ENCODE data around the gene RBMS1. TPM values are rescaled to one million over a fixed set of nuclear protein-coding genes. Genes with fewer than 3 reads are reported as not detected.

RBMS1 gene, protein sequence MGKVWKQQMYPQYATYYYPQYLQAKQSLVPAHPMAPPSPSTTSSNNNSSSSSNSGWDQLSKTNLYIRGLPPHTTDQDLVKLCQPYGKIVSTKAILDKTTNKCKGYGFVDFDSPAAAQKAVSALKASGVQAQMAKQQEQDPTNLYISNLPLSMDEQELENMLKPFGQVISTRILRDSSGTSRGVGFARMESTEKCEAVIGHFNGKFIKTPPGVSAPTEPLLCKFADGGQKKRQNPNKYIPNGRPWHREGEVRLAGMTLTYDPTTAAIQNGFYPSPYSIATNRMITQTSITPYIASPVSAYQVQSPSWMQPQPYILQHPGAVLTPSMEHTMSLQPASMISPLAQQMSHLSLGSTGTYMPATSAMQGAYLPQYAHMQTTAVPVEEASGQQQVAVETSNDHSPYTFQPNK
- total RNA-seq (10 to 100 TPM; 54.1 to 77.7 (median 60.2) TPM), polyA plus RNA-seq (10 to 100 TPM; 22.6 to 49.0 TPM)
- long read RNA-seq, donor 1, full-length matches to known transcripts: 11 of 42 reads
- long read RNA-seq, donor 1, partial matches to known transcripts: 0 of 42 reads
- long read RNA-seq, donor 1, other reads (novel, unspliced or antisense): 31 of 42 reads
- long read RNA-seq, donor 2, full-length matches to known transcripts: 9 of 43 reads
- long read RNA-seq, donor 2, partial matches to known transcripts: 2 of 43 reads
- long read RNA-seq, donor 2, other reads (novel, unspliced or antisense): 32 of 43 reads
- long read RNA-seq, donor 3, full-length matches to known transcripts: 15 of 55 reads
- long read RNA-seq, donor 3, partial matches to known transcripts: 5 of 55 reads
- long read RNA-seq, donor 3, other reads (novel, unspliced or antisense): 35 of 55 reads

DNA sequence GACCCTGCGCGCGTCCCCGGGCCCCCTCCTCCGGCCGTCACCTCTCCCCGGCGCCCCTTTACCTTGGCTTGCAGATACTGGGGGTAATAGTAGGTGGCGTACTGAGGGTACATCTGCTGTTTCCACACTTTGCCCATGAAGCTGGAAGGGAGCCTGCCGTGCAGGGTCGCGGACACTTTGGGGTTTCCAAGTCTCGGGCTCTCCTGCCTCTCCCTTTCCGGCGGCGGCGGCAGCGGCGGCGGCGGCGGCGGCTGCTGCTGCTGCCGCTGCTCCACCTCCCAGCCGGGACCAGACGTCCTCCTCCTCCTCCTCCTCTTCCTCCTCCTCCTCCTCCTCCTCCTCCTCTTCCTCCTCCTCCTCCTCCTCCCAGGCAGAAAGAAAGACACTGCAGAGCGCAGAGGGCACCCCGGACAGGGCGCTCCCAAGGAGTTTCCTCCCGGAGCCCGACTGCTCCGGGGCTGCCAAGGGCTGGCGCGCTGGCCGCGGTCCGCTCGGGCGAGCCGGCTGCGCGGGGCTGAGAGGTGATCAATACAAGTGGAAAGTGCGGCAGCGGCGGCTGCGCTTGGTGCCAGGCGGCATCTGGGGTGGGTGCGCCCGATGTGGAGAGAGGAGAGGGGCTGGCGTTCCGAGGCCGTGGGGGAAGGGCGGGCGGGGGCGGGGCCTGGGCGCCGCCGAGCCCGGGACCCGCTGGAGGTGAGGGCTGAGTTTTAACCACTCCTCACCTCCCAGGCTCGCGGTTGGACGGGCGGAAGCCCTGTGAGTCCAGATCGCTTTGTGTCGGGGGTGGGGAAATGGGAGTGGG lies at the start of gene RBMS1:
Gene RBMS1 (minus strand): TSS at position 581 of the 802 bp plus-strand sequence. CDS start 444 bp downstream, at position 137.
- no peaks in the 10 kb centered on the region for H3K36me3 ChIP-seq
- peak within 1 kb of the TSS; percentile 95 to 99 (median 97) for H3K27ac ChIP-seq
- intact Hi-C loops (cut with DNase I): loop anchor here in 8 of 10 donors (2.0 to 10.0 kb wide), 15 partner anchors 61 to 481 kb away; no protein-coding TSS in a partner anchor
- ATAC-seq: peak; percentile 59 to 87 (median 77)
- TF ChIP-seq CTCF (IDR thresholded peaks at IDR 0.05): no peak
- no peaks in the 10 kb centered on the region for H3K9me3 ChIP-seq
- peak; percentile 70 to 73 for DNase-seq
- H3K4me1 ChIP-seq: peaks cover 0 to 40% (median 27%) of the 10 kb centered on the region in 9 donors
- peaks cover 0 to 9% (median 0%) of the 10 kb centered on the region in 7 donors for H3K27me3 ChIP-seq
- WGBS, 2 donors: 1% methylated on average over 49 to 66 of the region's 66 CpGs
- peak within 1 kb of the TSS; percentile 73 to 92 (median 88) for H3K4me3 ChIP-seq

DNA sequence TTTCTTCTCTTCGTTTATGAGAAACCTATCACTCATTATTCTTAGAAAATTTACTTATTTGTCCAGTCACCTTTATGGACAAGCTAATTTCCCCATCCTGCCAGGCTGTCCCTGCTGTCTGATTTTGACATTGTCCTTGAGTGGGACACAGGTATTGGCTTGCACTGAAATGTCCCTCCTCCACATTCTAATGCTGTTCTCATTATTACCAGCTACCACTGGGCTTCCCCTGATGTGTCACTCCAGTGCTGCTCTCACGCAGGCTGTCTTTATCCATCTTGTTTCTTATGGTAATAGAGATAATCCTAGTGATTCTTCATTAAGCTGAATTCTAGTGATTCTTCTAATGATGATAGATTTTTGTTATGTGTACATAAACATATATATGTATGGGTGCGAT lies 48.1 kb upstream of the RBMS1 start:
- TF ChIP-seq CTCF (IDR thresholded peaks at IDR 0.05): no peak
- H3K36me3 ChIP-seq: no peaks in the 10 kb centered on the region
- ATAC-seq (peak in 1 of 8 donors; percentile 54), DNase-seq (no peak)
- H3K4me3 ChIP-seq: no peak overlapping the region
- no peak overlapping the region for H3K27ac ChIP-seq
- H3K9me3 ChIP-seq: peaks cover 0 to 1% (median 0%) of the 10 kb centered on the region in 11 donors
- H3K27me3 ChIP-seq: no peaks in the 10 kb centered on the region
- intact Hi-C loops (cut with DNase I): no loop called here
- 89 to 92% methylated on average over 3 of the region's 3 CpGs for WGBS, 2 donors
- peaks cover 0 to 19% (median 0%) of the 10 kb centered on the region in 9 donors for H3K4me1 ChIP-seq

DNA sequence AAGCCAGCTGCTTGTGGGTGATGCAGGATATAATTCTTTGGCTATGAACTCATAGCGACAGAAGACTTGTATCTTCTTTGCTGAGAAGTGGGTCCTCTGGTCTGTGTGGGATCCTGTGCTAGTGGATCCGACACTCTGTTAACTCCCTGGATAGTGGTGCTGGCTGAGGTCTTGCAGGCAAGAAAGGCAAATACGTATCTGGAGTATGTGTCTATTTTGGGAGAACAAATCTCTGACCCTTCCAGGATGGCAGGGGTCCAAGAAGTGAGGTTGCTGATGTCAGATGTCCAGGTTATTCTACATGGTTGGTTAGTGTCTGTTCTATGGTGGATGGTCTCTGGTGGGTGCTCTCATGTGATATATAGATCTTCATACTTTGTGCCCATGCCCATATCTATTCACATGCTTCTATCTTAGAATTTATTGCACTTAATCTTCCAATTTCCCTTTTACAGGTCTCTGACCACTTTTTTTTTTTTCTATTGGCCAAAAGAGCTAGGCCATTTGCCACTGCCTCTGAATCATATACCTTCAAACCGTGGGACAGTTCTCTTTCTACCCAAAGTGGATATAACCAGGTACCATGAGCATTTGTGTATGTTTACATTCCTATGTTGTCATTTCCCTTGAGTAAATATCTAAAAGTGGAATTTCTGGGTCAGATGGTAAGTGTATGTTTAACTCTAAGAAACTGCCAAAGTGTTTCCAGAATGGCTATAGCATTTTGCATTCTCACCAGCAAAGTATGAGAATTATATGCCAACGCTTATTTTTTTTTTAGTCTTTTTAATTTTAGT lies 45.1 kb upstream of the RBMS1 start:
- 58 to 67% methylated on average over 5 of the region's 5 CpGs for WGBS, 2 donors
- Histone ChIP-seq H3K4me3 (no peak overlapping the region), H3K27ac (peak overlapping the region in 9 of 10 donors; percentile 17 to 80 (median 69)), H3K4me1 (peaks cover 0 to 31% (median 10%) of the 10 kb centered on the region in 9 donors), H3K9me3 (no peaks in the 10 kb centered on the region), H3K36me3 (no peaks in the 10 kb centered on the region), H3K27me3 (no peaks in the 10 kb centered on the region)
- intact Hi-C loops (cut with DNase I): no loop called here
- TF ChIP-seq CTCF (IDR thresholded peaks at IDR 0.05): no peak
- DNase-seq (peak; percentile 19 to 78), ATAC-seq (peak; percentile 85 to 96 (median 92))
